Measurements from ENCODE around the gene CNIH2. TPM values are rescaled to one million over a fixed set of nuclear protein-coding genes. Genes with fewer than 3 reads are reported as not detected.

The CNIH2 gene
- total and polyA plus RNA-seq, 2 experiments from 2014 or later, result 4.3 to 9.2 TPM

DNA sequence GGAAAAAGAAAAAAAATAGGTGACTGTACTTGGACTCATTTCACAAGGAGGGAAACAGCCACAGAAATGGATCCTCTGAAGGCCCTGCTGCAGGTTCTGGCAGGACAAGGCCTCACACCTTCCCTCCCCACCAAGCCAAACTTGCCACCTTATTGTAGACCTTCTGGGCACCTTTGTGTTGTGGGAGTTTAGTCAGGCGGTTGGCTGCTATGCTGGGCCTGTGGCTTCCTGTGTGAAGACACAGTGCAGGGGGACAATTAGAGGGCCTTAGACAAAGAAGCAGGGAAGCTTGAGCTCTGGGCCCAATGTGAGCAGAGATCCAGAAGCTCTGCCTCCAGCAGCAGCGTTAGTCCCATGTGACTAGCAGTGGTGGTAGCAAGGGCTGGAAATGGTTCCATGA is 5.4 kb upstream of the CNIH2 start:
- Mint-ChIP-seq H3K4me3 (no peak overlapping the region), H3K4me1 (peaks cover 9% of the 10 kb centered on the region), H3K27me3 (ENCODE audit: insufficient read depth, low read depth, poor library complexity) (peaks cover 8% of the 10 kb centered on the region), H3K36me3 (ENCODE audit: low read depth) (peaks cover 31% of the 10 kb centered on the region), H3K27ac (no peak overlapping the region), H3K9me3 (no peaks in the 10 kb centered on the region)
- DNase-seq (ENCODE audit: low spot score), result no peak
- Histone ChIP-seq H3F3A (replicated peaks; ENCODE audit: low read depth) (0 out of 2 replicates have a peak, but pooled peaks cover 11% of the 10 kb centered on the region), H3K27ac (ENCODE audit: low read depth) (no peak overlapping the region), H3K36me3 (ENCODE audit: insufficient read depth) (no peaks in the 10 kb centered on the region), H4K20me1 (replicated peaks; ENCODE audit: insufficient read depth) (peaks cover 7% of the 10 kb centered on the region), H3K4me2 (no peak overlapping the region), H3K79me2 (replicated peaks; ENCODE audit: insufficient read depth) (peaks cover 20% of the 10 kb centered on the region), H3K27me3 (ENCODE audit: insufficient read depth) (no peaks in the 10 kb centered on the region), H3K4me3 (no peak overlapping the region), H3K9me2 (ENCODE audit: insufficient read depth) (no peaks in the 10 kb centered on the region), H3K4me1 (ENCODE audit: insufficient read depth) (no peaks in the 10 kb centered on the region), H2AFZ (no peak overlapping the region)
- ATAC-seq, result no peak
- TF ChIP-seq, protein P1, sequence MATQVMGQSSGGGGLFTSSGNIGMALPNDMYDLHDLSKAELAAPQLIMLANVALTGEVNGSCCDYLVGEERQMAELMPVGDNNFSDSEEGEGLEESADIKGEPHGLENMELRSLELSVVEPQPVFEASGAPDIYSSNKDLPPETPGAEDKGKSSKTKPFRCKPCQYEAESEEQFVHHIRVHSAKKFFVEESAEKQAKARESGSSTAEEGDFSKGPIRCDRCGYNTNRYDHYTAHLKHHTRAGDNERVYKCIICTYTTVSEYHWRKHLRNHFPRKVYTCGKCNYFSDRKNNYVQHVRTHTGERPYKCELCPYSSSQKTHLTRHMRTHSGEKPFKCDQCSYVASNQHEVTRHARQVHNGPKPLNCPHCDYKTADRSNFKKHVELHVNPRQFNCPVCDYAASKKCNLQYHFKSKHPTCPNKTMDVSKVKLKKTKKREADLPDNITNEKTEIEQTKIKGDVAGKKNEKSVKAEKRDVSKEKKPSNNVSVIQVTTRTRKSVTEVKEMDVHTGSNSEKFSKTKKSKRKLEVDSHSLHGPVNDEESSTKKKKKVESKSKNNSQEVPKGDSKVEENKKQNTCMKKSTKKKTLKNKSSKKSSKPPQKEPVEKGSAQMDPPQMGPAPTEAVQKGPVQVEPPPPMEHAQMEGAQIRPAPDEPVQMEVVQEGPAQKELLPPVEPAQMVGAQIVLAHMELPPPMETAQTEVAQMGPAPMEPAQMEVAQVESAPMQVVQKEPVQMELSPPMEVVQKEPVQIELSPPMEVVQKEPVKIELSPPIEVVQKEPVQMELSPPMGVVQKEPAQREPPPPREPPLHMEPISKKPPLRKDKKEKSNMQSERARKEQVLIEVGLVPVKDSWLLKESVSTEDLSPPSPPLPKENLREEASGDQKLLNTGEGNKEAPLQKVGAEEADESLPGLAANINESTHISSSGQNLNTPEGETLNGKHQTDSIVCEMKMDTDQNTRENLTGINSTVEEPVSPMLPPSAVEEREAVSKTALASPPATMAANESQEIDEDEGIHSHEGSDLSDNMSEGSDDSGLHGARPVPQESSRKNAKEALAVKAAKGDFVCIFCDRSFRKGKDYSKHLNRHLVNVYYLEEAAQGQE (IDR thresholded peaks at IDR 0.05; ENCODE audit: unreplicated experiment), result no peak
- TF ChIP-seq NANOG (IDR thresholded peaks at IDR 0.05; ENCODE audit: borderline replicate concordance) (no peak), JUNB (IDR thresholded peaks at IDR 0.05; ENCODE audit: unreplicated experiment) (no peak)
- TF ChIP-seq, protein P2, sequence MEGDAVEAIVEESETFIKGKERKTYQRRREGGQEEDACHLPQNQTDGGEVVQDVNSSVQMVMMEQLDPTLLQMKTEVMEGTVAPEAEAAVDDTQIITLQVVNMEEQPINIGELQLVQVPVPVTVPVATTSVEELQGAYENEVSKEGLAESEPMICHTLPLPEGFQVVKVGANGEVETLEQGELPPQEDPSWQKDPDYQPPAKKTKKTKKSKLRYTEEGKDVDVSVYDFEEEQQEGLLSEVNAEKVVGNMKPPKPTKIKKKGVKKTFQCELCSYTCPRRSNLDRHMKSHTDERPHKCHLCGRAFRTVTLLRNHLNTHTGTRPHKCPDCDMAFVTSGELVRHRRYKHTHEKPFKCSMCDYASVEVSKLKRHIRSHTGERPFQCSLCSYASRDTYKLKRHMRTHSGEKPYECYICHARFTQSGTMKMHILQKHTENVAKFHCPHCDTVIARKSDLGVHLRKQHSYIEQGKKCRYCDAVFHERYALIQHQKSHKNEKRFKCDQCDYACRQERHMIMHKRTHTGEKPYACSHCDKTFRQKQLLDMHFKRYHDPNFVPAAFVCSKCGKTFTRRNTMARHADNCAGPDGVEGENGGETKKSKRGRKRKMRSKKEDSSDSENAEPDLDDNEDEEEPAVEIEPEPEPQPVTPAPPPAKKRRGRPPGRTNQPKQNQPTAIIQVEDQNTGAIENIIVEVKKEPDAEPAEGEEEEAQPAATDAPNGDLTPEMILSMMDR (conservative IDR thresholded peaks at IDR 0.05; ENCODE audit: low read depth in 2 of 2), result no peak

DNA sequence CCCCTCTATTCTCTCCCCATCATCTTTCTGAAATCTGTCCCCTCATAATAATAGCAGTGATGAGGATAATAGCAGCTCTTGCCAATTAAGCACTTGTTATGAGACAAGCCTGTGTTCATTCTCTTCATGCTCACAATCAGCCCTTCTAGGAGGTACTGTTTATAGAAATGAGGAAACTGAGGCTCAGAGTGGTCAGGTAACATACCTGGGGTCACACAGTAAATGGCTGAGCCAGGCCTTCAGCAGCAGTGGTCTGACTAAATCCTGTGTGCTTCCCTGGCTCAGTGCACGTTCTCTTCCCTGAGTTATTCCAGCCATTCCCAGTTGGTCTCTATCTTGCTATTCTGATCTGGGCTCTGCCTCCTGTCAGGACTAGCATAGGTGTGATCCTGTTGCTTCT is 3.8 kb upstream of the CNIH2 start:
- DNase-seq (ENCODE audit: low spot score) (no peak), ATAC-seq (no peak)
- no peak overlapping the region for H3K4me2 ChIP-seq
- H3F3A ChIP-seq (replicated peaks; ENCODE audit: low read depth), result 0 out of 2 replicates have a peak, but pooled peaks cover 7% of the 10 kb centered on the region
- no peaks in the 10 kb centered on the region for H3K36me3 ChIP-seq (ENCODE audit: insufficient read depth)
- Mint-ChIP-seq H3K36me3 (ENCODE audit: low read depth) (peaks cover 31% of the 10 kb centered on the region), H3K4me1 (peaks cover 14% of the 10 kb centered on the region), H3K27me3 (ENCODE audit: insufficient read depth, low read depth, poor library complexity) (peaks cover 11% of the 10 kb centered on the region), H3K9me3 (no peaks in the 10 kb centered on the region), H3K27ac (no peak overlapping the region), H3K4me3 (no peak overlapping the region)
- H3K79me2 ChIP-seq (replicated peaks; ENCODE audit: insufficient read depth), result peaks cover 20% of the 10 kb centered on the region
- no peak overlapping the region for H3K4me3 ChIP-seq
- H3K9me2 ChIP-seq (ENCODE audit: insufficient read depth), result no peaks in the 10 kb centered on the region
- H4K20me1 ChIP-seq (replicated peaks; ENCODE audit: insufficient read depth), result peaks cover 7% of the 10 kb centered on the region
- no peaks in the 10 kb centered on the region for H3K27me3 ChIP-seq (ENCODE audit: insufficient read depth)
- H3K27ac ChIP-seq (ENCODE audit: low read depth), result no peak overlapping the region
- H3K4me1 ChIP-seq (ENCODE audit: insufficient read depth), result no peaks in the 10 kb centered on the region; the same call in 1 of the 2 replicates
- H2AFZ ChIP-seq, result no peak overlapping the region
- TF ChIP-seq CREB1 (CRISPR knock-in tag; IDR thresholded peaks at IDR 0.05; ENCODE audit: low read depth) (no peak), ZNF331 (CRISPR knock-in tag; IDR thresholded peaks at IDR 0.05; ENCODE audit: low read depth) (no peak), EZH2phosphoT487 (IDR thresholded peaks at IDR 0.05; ENCODE audit: unreplicated experiment) (no peak)
- TF ChIP-seq, protein P2 (conservative IDR thresholded peaks at IDR 0.05; ENCODE audit: low read depth in 2 of 2), result no peak
- TF ChIP-seq, protein P3, sequence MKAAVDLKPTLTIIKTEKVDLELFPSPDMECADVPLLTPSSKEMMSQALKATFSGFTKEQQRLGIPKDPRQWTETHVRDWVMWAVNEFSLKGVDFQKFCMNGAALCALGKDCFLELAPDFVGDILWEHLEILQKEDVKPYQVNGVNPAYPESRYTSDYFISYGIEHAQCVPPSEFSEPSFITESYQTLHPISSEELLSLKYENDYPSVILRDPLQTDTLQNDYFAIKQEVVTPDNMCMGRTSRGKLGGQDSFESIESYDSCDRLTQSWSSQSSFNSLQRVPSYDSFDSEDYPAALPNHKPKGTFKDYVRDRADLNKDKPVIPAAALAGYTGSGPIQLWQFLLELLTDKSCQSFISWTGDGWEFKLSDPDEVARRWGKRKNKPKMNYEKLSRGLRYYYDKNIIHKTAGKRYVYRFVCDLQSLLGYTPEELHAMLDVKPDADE (IDR thresholded peaks at IDR 0.05), result no peak

All from GM23338 (cell line).